ENCODE measurements around the gene KLF9.

- no peak for TF ChIP-seq CTCF (IDR thresholded peaks at IDR 0.05)
- peak; percentile 76 to 92 (median 89) for TF ChIP-seq POLR2AphosphoS5 (IDR thresholded peaks at IDR 0.05)
- peak; percentile 81 for TF ChIP-seq POLR2A (IDR thresholded peaks at IDR 0.05)
These were observed 4.5 kb upstream of the KLF9 start for GRCh38 chr9:70418822-70419555.
